ENCODE results near the gene FPR2.
"Not testable (repeated sequence)": the region's sequence is repeated elsewhere in the genome, so short reads cannot be mapped to it uniquely, and the experiment has no call there.

The FPR2 gene

GRCh38 chr19:51740356-51740755, 20.6 kb upstream of the FPR2 start:
- DNase-seq, result no peak

GRCh38 chr19:51742789-51743188, 18.2 kb upstream of the FPR2 start:
- DNase-seq, result no peak

DNA sequence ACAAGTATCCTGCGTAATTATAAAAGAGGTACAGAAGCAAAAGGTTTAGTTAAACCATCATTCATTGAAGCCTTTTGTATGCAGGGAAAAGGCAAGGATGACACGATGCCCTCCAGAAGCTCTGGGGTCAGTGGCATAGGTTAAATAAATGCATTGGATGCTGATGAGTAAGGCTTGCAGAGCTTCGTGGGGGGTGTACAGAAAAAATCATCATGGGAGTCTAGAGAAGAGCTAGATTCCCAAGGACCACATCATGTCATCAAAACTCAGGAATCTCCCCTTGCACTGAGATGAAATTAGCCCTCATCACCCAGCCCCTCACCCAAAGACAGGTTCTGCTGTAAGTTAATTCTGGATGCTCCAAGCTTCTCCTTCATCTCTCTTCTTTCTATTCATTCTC, 17.6 kb upstream of the FPR2 start:
- no peak for DNase-seq

DNA sequence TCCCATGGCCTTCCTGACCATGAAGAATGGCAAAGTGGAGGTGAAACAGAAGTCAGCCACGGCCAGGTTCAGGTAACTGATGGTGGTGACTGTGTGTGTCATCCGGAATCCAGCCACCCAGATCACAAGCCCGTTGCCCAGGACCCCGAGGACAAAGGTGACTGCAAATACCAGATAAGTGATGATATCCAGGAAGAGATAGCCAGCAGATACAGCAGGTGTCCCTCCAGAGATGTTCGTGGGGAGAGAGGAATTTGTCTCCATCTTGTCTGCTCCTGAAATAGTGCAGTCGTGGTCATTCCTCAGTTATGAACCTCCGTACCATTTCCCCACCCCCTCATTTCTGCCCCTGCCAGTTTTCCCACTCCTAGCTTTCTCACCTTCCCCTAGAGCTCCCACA, 14.2 kb upstream of the FPR2 start:
- no peak for DNase-seq

- DNase-seq, result no peak
These were observed 11.0 kb upstream of the FPR2 start for GRCh38 chr19:51749979-51750378.

DNA sequence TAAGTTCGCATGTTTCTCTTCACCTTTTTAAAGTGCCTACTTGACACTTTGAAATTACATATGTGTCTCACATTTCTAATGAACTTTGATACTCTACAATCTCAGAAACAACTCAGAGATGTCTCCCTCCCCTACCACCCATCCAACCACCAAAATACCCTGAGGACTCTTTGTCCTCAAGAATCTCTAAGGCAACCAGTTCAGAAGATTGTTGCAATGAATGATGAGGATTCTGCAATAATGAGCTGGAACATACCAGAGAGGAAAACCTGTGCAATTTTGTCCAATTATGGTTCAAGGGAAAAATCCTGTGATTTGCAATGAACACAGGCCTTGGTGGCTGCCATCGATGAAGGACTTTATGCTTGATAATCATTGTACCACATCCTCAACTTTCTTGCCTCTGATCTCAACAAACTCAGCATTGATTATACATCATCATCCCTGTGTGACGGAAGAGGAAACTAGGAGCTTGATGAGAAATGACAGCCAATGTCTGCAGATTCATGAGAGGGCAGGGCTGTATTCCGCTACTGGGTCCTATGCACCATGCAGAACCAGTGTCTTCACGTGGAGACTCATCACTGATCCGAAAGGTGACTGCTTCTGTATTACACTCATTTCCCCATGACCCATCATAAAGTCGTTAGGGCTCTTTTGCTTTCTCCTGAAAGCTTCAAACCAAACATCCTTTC, 10.4 kb upstream of the FPR2 start:
- no peak for DNase-seq

- DNase-seq, result no peak
These were observed 9.3 kb upstream of the FPR2 start, which contains the start of gene FPR1 for GRCh38 chr19:51751655-51752054. Gene FPR1 (minus strand): TSS chr19:51751878. CDS start chr19:51746994, 4,884 bp downstream.

DNA sequence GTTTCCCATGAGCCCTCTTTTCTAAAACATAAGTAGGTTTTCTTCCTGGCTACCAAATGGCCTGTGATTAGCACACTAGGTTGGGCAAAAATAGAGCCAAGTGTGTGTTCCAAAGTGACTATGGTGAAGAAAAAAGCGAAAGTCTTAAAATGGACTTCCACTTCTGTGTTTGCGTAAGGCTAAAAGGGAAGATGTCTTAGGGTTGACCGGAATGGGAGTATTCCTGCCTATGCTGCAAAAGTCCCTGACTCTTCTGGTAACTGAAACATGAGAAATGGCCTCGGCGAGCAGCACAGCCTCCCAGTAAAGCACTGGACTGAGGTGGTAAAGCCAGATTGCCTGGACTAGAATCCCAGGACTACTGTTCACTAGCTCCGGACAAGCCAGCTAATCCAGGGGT, 6.9 kb upstream of the FPR2 start:
- DNase-seq, result no peak

GRCh38 chr19:51754770-51755169, 6.2 kb upstream of the FPR2 start:
- no peak for DNase-seq

DNA sequence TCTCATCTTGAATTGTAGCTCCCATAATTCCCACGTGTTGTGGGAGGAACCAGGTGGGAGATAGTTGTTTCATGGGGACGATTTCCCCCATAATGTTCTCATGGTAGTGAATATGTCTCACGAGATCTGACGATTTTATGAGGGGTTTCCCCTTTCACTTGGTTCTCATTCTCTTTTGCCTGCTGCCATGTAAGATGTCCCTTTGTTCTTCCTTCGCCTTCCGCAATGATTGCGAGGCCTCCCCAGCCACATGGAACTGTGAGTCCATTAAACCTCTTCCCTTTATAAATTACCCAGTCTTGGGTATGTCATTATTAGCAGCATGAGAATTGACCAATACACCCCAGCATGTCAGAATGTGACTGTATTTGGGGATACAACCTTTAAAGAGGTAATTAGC, 5.4 kb upstream of the FPR2 start:
- DNase-seq, result no peak

DNA sequence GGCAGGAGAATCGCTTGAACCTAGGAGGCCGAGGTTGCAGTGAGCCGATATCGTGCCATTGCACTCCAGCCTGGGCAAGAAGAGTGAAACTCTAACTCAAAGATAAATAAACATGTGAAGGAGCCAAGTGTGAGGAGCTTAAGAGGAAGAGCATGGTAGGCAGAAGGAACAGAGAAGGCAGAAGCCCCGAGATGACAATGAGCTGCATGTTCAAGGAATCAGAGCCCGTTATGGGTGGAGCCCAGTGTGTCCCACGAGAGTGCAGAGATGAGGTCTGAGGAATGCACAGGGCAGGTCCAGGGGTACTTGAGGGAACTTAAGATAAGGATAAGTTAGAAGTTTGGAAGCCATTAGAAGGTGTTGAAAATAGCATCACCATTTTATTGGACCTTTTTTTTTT, 716 bp downstream of the FPR2 start:
- no peak for DNase-seq

GRCh38 chr19:51765086-51765485, 4.1 kb downstream of the FPR2 start:
- no peak for DNase-seq

DNA sequence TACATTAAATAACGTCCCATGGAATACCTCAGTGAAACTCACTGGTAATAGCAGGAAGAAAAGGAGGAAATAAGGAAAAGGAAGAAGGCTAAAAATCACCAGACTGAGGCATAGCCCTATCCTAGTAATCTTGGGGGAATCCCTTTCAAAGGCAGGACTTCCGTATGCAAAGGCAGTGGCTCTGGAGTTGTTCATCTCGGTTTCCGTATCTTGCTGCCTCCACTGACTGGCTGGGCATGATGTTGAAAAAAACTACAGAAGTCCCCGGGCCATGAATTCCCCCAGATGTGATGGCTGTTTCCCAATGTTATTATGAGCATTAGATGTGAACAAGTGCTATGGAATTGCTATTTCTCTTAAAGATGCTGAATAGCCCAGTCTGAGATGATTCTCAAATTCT, 5.5 kb downstream of the FPR2 start:
- no peak for DNase-seq

- no peak for DNase-seq
These were observed 10.6 kb downstream of the FPR2 start for GRCh38 chr19:51771376-51772130.

DNA sequence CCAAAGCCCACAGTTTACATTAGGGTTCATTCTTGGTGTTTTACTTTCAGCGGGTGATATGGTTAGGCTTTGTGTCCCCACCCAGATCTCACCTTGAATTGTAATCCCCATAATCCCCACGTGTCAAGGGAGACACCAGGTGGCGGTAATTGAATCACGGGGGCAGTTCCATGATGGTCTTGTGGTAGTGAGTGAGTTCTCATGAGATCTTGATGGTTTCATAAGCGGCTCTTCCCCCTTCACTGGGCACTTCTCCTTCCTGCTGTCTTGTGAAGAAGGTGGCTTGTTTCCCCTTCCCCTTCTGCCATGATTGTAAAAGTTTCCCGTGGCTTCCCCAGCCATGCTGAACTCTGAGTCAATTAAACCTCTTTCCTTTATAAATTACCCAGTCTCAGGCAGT, 12.0 kb downstream of the FPR2 start:
- DNase-seq, result no peak

DNA sequence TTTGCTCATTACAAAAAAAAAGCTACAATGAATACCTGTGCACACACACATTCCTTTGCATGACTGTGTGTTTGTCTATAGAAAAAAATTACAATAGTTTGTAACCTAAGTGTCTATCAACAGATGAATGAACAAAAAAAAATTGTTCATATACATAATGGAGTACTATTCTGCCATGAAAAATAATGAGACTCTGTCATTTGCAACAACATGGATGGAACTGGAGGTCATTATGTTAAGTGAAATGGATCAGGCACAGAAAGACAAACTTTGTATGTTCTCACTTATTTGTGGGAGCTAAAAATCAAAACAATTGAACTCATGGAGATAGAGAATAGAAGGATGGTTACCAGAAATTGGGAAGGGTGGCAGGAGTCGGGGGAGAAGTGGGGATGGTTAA, 15.6 kb downstream of the FPR2 start:
- not testable (repeated sequence) for DNase-seq

DNA sequence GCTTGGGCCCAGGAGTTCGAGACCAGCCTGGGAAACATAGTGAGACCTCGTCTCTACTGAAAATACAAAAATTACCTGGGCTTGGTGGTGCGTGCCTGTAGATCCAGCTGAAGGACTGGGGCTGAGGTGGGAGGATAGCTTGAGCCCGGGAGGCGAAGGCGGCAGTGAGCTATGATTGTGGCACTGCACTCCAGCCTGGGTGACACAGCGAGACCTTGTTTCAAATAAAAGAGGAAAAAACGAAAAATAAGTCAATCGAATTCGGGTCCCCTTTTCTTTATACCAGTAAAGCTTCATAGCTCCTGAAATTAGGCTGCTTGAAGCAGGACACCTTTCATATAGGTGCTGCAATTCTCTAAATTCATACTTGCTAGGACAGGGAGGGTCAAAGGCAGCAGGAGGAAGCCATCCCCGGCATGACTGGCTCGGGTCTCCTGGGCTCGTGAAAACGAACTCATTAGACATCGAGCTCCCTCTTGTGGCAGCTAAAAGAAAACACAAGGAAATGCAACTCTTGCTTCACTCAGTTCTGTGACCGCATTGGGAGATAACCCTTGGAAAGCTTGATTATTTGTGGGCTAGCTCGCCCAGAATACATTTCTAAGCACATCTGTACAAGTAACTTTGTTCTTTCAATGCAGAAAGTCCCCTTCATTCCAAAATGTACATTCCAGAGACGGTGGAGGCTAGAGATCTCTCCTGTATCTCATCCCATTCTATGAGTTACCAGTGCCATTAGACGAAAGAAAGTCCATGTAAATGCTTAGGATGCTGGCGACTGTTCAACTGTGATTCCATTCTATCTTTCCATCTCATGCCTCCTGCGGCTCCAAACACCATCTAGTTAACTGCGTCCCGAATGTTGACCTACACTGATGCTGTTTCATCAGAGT, 16.8 kb downstream of the FPR2 start:
- peak; percentile 2 to 54 (median 12) for DNase-seq

- DNase-seq, result no peak
These were observed 18.2 kb downstream of the FPR2 start for GRCh38 chr19:51779181-51779580.

- DNase-seq, result no peak
These were observed 18.7 kb downstream of the FPR2 start for GRCh38 chr19:51779703-51780102.

DNA sequence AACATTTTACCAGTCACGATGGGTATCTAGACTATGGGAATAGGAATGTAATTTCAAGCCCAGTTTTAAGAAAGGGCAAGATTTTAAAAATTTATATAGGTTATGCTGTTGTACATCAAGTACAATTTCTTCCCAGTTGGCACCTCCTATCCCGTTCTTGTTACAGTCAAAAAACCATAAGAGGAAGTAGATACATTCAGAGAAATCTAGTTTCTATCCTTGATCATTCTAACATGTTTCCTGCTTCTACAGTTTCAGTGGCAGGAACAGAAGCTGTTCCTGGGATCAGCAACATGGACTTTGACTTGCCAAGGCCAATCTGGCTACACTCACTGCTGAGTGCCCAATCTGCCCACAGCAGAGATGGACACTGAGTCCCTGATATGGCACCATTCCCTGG, 19.3 kb downstream of the FPR2 start:
- DNase-seq, result no peak

GRCh38 chr19:51781999-51782398, 21.0 kb downstream of the FPR2 start:
- DNase-seq, result no peak

DNA sequence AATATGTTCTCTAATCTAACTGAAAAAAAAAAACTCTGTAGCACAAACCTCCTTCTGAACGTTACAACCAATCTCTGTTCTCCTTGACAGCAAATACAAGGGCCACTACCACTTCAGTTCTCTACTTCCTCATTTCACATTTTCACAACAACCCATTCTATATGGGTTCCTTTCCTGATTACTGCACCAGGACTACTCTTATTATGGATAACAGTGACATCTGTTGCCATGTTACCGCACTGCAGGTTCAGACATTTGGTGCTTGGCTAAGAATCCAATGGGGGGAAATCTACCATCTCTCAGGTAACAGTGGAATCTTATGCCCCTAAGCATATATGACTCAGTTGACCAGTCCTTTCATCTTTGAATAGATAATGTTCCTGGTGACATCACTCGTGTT, 22.4 kb downstream of the FPR2 start:
- DNase-seq, result no peak

- no peak for DNase-seq
These were observed 23.3 kb downstream of the FPR2 start for GRCh38 chr19:51784109-51784785.
